ENCODE results near the gene CAPN9. TPM values are rescaled to one million over a fixed set of nuclear protein-coding genes. Genes with fewer than 3 reads are reported as not detected.

The CAPN9 gene
- total RNA-seq, 1 donor from 2014 or later = 0.32 TPM

- peak; percentile 11 for ATAC-seq
- intact Hi-C loops (cut with micrococcal nuclease) = loop anchor here (10.0 kb wide), 1 partner anchor 55 kb away; the partner anchor contains the start of gene C1orf198
- DNase-seq = no peak
Observed at GRCh38 chr1:230809256-230809990, 62.2 kb downstream of the CAPN9 start.

GRCh38 chr1:230812568-230812967 lies 65.4 kb downstream of the CAPN9 start:
- ATAC-seq = no peak
- no peak for DNase-seq
- intact Hi-C loops (cut with micrococcal nuclease) = no loop called here

GRCh38 chr1:230814949-230815692 lies 67.9 kb downstream of the CAPN9 start:
- intact Hi-C loops (cut with micrococcal nuclease) = no loop called here
- ATAC-seq = peak; percentile 96

GRCh38 chr1:230816018-230816417 lies 68.8 kb downstream of the CAPN9 start:
- intact Hi-C loops (cut with micrococcal nuclease) = no loop called here
- DNase-seq = no peak
- ATAC-seq = no peak

More at GRCh38 chr1:230814949-230815692, 67.9 kb downstream of the CAPN9 start:
- DNase-seq = no peak

GRCh38 chr1:230818367-230818766 lies 71.2 kb downstream of the CAPN9 start:
- no peak for ATAC-seq
- intact Hi-C loops (cut with micrococcal nuclease) = no loop called here

GRCh38 chr1:230818901-230819300 lies 71.7 kb downstream of the CAPN9 start:
- intact Hi-C loops (cut with micrococcal nuclease) = no loop called here

More at GRCh38 chr1:230818367-230818766, 71.2 kb downstream of the CAPN9 start:
- DNase-seq = no peak

GRCh38 chr1:230819976-230820375 lies 72.8 kb downstream of the CAPN9 start:
- no peak for ATAC-seq
- DNase-seq = no peak
- intact Hi-C loops (cut with micrococcal nuclease) = no loop called here

More at GRCh38 chr1:230818901-230819300, 71.7 kb downstream of the CAPN9 start:
- ATAC-seq (no peak), DNase-seq (no peak)

GRCh38 chr1:230820568-230820967 lies 73.4 kb downstream of the CAPN9 start:
- ATAC-seq (no peak), DNase-seq (no peak)
- intact Hi-C loops (cut with micrococcal nuclease) = no loop called here

GRCh38 chr1:230821346-230821745 lies 74.2 kb downstream of the CAPN9 start:
- ATAC-seq = no peak
- DNase-seq = no peak

GRCh38 chr1:230822092-230822581 lies 74.9 kb downstream of the CAPN9 start:
- DNase-seq = peak; percentile 65
- ATAC-seq = peak; percentile 13
- intact Hi-C loops (cut with micrococcal nuclease) = no loop called here

More at GRCh38 chr1:230821346-230821745, 74.2 kb downstream of the CAPN9 start:
- intact Hi-C loops (cut with micrococcal nuclease) = no loop called here

GRCh38 chr1:230823426-230823825 lies 76.2 kb downstream of the CAPN9 start:
- intact Hi-C loops (cut with micrococcal nuclease) = no loop called here
- peak; percentile 35 for ATAC-seq

GRCh38 chr1:230823931-230824381 lies 76.8 kb downstream of the CAPN9 start:
- DNase-seq = no peak

More at GRCh38 chr1:230823426-230823825, 76.2 kb downstream of the CAPN9 start:
- peak; percentile 61 for DNase-seq

GRCh38 chr1:230824551-230824918 lies 77.3 kb downstream of the CAPN9 start:
- ATAC-seq (peak; percentile 12), DNase-seq (peak; percentile 28)
- intact Hi-C loops (cut with micrococcal nuclease) = no loop called here

More at GRCh38 chr1:230823931-230824381, 76.8 kb downstream of the CAPN9 start:
- ATAC-seq = no peak
- intact Hi-C loops (cut with micrococcal nuclease) = no loop called here

GRCh38 chr1:230824919-230825721 lies 77.9 kb downstream of the CAPN9 start:
- DNase-seq = no peak
- intact Hi-C loops (cut with micrococcal nuclease) = no loop called here
- peak; percentile 71 for ATAC-seq

GRCh38 chr1:230825761-230826160 lies 78.6 kb downstream of the CAPN9 start:
- intact Hi-C loops (cut with micrococcal nuclease) = no loop called here
- DNase-seq (peak; percentile 33), ATAC-seq (peak; percentile 1)

GRCh38 chr1:230826166-230826875 lies 79.1 kb downstream of the CAPN9 start:
- no peak for ATAC-seq
- intact Hi-C loops (cut with micrococcal nuclease) = no loop called here
- no peak for DNase-seq

GRCh38 chr1:230827081-230827681 lies 80.0 kb downstream of the CAPN9 start:
- ATAC-seq (peak; percentile 36), DNase-seq (peak; percentile 69)
- intact Hi-C loops (cut with micrococcal nuclease) = no loop called here

- DNase-seq (no peak), ATAC-seq (no peak)
- intact Hi-C loops (cut with micrococcal nuclease) = no loop called here
Observed at GRCh38 chr1:230827801-230828200, 80.6 kb downstream of the CAPN9 start.
